HepG2 (cell line): ENCODE measurements around the gene CA5B. TPM values are rescaled to one million over a fixed set of nuclear protein-coding genes. Genes with fewer than 3 reads are reported as not detected.

ENCODE experiments used
- BCL3 ChIP-seq: sonication (generic); formaldehyde crosslinking; IDR thresholded peaks from 2 replicates; pipeline ENCODE4 v1.5.1; 2020; ENCODE audit warnings: mild to moderate bottlenecking, missing genetic modification reagents, moderate library complexity
- CEBPZ ChIP-seq: IDR thresholded peaks from 2 replicates; pipeline ENCODE4 v1.6.1; 2012; ENCODE audit warnings: low read length, improper control_type of control experiment
- EED ChIP-seq: sonication (generic); formaldehyde crosslinking; IDR thresholded peaks from 2 replicates; pipeline ENCODE4 v1.5.0; 2020; ENCODE audit warnings: mild to moderate bottlenecking, missing genetic modification reagents
- KLF12 ChIP-seq: sonication (generic); formaldehyde crosslinking; IDR thresholded peaks from 2 replicates; pipeline ENCODE4 v1.4.0; 2020; ENCODE audit warnings: missing genetic modification reagents, borderline replicate concordance
- NFE2L1 ChIP-seq: sonication (generic); formaldehyde crosslinking; IDR thresholded peaks from 2 replicates; pipeline ENCODE4 v1.4.0; 2020; ENCODE audit warnings: missing genetic modification reagents, mild to moderate bottlenecking, borderline replicate concordance
- ZNF367 ChIP-seq: sonication (generic); formaldehyde crosslinking; IDR thresholded peaks from 2 replicates; pipeline ENCODE4 v1.4.0; 2020; ENCODE audit warnings: missing genetic modification reagents, borderline replicate concordance
- ZNF430 ChIP-seq: sonication (generic); formaldehyde crosslinking; IDR thresholded peaks from 2 replicates; pipeline ENCODE4 v1.9.0; 2021; ENCODE audit warnings: mild to moderate bottlenecking, missing genetic modification reagents
- ZNF558 ChIP-seq: sonication (generic); formaldehyde crosslinking; IDR thresholded peaks from 2 replicates; pipeline ENCODE4 v1.9.0; 2022; ENCODE audit warnings: mild to moderate bottlenecking, missing genetic modification reagents, borderline replicate concordance
- ZNF775 ChIP-seq: sonication (generic); formaldehyde crosslinking; IDR thresholded peaks from 2 replicates; pipeline ENCODE4 v1.4.0; 2020; ENCODE audit warnings: missing genetic modification reagents, mild to moderate bottlenecking, moderate library complexity, borderline replicate concordance
- polyA plus RNA-seq, 8 experiments: library from polyadenylated mRNA; depleted of rRNA in 3 of 8; stranded (reverse) in 7 of 8; unstranded in 1 of 8; fragments of >200 nt; fragmentation: Illumina TruSeq in 4 of 8; extraction: Trizol in 4 of 8; gene quantifications; 2 replicates each; pipeline versions ENCODE4 v1.2.1 to v1.2.3, GENCODE V29; 2011 to 2016; ENCODE audit warnings: low read depth in 4 of 8, missing spikeins in 1 of 8, mixed read lengths in 1 of 8; ENCODE audit not compliant: insufficient read depth in 1 of 8
- total RNA-seq, 5 experiments: library from RNA; depleted of rRNA; stranded (reverse); fragments of >200 nt; fragmentation: Illumina TruSeq; extraction: Trizol; gene quantifications; 2 replicates each; pipeline ENCODE4 v1.2.3, GENCODE V29; 2016; ENCODE audit warnings: low read depth in 1 of 5
- TF ChIP-seq, protein P1 (sequence below): IDR thresholded peaks from 2 replicates; pipeline ENCODE4 v1.6.1; 2016; ENCODE audit warnings: missing genetic modification reagents, missing compliant biosample characterization
- TF ChIP-seq, protein P2 (sequence below): sonication (generic); formaldehyde crosslinking; IDR thresholded peaks from 2 replicates; pipeline ENCODE4 v1.4.0; 2020; ENCODE audit warnings: missing genetic modification reagents

CA5B gene
- total and polyA plus RNA-seq, 2 of the 13 experiments (the other 11 are each of a cell fraction or from before 2014, with no cell fraction given), result 1.7 to 2.2 TPM

DNA sequence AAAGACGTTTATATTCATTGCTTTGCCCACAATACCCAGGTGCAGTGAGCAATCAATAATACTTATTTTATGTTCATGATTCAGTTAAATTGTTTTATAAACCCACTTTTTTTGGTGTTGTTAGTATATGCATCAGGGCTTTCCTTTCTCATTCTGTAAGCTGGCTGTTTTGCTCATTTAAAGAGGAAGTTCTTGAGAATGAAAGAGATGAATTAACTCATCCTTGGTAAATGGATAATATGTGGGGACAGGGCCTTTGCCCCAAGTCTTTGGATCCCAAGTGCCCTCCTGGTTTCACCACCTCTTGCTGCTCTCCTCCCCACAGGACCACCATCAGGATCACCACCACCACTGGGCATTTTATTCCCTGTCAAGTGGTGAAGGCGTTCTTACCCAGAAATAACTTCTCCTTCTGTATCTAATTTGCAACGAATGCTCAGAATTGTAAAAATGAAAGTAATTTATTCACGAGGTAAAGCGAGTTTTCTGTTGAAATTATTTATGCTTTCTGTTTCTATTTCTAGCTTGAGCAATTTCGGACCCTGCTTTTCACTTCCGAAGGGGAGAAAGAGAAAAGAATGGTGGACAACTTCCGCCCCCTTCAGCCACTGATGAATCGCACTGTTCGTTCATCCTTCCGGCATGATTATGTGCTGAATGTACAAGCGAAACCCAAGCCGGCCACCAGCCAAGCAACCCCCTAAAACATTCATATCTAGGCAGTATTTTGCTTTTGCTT is 44.1 kb downstream of the CA5B start (continued):
- TF ChIP-seq CEBPZ (no peak), ZNF558 (CRISPR knock-in tag) (no peak), NFE2L1 (no peak), KLF12 (CRISPR knock-in tag) (no peak), ZNF430 (no peak), ZNF775 (CRISPR knock-in tag) (no peak), BCL3 (no peak), EED (CRISPR knock-in tag) (no peak), ZNF367 (no peak)
- TF ChIP-seq, protein P1, sequence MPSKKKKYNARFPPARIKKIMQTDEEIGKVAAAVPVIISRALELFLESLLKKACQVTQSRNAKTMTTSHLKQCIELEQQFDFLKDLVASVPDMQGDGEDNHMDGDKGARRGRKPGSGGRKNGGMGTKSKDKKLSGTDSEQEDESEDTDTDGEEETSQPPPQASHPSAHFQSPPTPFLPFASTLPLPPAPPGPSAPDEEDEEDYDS, result no peak
- TF ChIP-seq, protein P2, sequence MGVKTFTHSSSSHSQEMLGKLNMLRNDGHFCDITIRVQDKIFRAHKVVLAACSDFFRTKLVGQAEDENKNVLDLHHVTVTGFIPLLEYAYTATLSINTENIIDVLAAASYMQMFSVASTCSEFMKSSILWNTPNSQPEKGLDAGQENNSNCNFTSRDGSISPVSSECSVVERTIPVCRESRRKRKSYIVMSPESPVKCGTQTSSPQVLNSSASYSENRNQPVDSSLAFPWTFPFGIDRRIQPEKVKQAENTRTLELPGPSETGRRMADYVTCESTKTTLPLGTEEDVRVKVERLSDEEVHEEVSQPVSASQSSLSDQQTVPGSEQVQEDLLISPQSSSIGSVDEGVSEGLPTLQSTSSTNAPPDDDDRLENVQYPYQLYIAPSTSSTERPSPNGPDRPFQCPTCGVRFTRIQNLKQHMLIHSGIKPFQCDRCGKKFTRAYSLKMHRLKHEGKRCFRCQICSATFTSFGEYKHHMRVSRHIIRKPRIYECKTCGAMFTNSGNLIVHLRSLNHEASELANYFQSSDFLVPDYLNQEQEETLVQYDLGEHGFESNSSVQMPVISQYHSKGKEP (CRISPR knock-in tag), result no peak
- TF ChIP-seq, all 625 proteins: peak for 0
